Tibial nerve (tissue), 4 donors: ENCODE results near the gene RIC1. TPM values are rescaled to one million over a fixed set of nuclear protein-coding genes. Genes with fewer than 3 reads are reported as not detected.
A peak's percentile ranks its signal among the peaks of the same experiment; 100 is the strongest.
"Not testable (repeated sequence)": the region's sequence is repeated elsewhere in the genome, so short reads cannot be mapped to it uniquely, and the experiment has no call there.

ENCODE experiments used
- DNase-seq, 2 donors: peaks; one replicate each; pipeline ENCODE4 v3.0.0-alpha.2; 2019; ENCODE audit warnings: low spot score in 2 of 2
- H3K27ac ChIP-seq, 4 donors: fragments of 200-600 bp; sonication (generic) in 3 of 4; one replicate each; pipeline ENCODE4 v1.5.1; 2017 to 2019; ENCODE audit warnings: mild to moderate bottlenecking in 1 of 4
- H3K27me3 ChIP-seq, 2 donors: fragments of 200-600 bp; sonication (generic) in 1 of 2; one replicate each; pipeline versions ENCODE4 v1.5.1 to v1.6.0; 2017 to 2019
- H3K36me3 ChIP-seq, 3 donors: fragments of 200-600 bp; sonication (generic); one replicate each; pipeline ENCODE4 v1.5.1; 2018 to 2019
- H3K4me1 ChIP-seq, 4 donors: fragments of 200-600 bp; sonication (generic) in 3 of 4; one replicate each; pipeline ENCODE4 v1.5.1; 2017 to 2019
- H3K4me3 ChIP-seq, 4 donors: fragments of 200-600 bp; sonication (generic) in 3 of 4; one replicate each; pipeline ENCODE4 v1.5.1; 2017 to 2019; ENCODE audit warnings: mild to moderate bottlenecking in 1 of 4, moderate library complexity in 1 of 4
- H3K9me3 ChIP-seq, 4 donors: fragments of 200-600 bp; sonication (generic) in 3 of 4; one replicate each; pipeline ENCODE4 v1.5.1; 2017 to 2019
- EP300 ChIP-seq, 2 donors: sonication (generic); formaldehyde crosslinking; IDR thresholded peaks; one replicate each; pipeline ENCODE4 v1.6.1; 2017; ENCODE audit warnings: antibody characterized with exemption in 2 of 2, mild to moderate bottlenecking in 1 of 2
- POLR2A ChIP-seq, 2 donors: fragments of 450-650 bp; IDR thresholded peaks; one replicate each; pipeline ENCODE4 v1.6.1; 2017; ENCODE audit warnings: antibody characterized with exemption in 2 of 2, mild to moderate bottlenecking in 2 of 2, moderate library complexity in 2 of 2
- WGBS, 2 donors: methylation state at CpG; one replicate each; pipeline ENCODE4 v1.1.5; 2018; 5-methylcytosine and 5-hydroxymethylcytosine counted together
- total RNA-seq, 4 donors: library from RNA; depleted of rRNA; stranded (reverse); fragments of >200 nt; gene quantifications; one replicate each; pipeline ENCODE4 v1.1.0, GENCODE V29; 2016
- TF ChIP-seq, protein P1 (sequence below), 5 experiments: fragments of 200-600 bp in 3 of 5; fragments of 450-650 bp in 2 of 5; sonication (generic) in 3 of 5; IDR thresholded peaks; one replicate each; pipeline ENCODE4 v1.5.1; 2016 to 2019; ENCODE audit warnings: antibody characterized with exemption in 5 of 5, mild to moderate bottlenecking in 3 of 5, moderate library complexity in 2 of 5

Gene RIC1
- total RNA-seq, 4 donors from 2014 or later, result 41.0 to 45.9 (median 43.4) TPM

DNA sequence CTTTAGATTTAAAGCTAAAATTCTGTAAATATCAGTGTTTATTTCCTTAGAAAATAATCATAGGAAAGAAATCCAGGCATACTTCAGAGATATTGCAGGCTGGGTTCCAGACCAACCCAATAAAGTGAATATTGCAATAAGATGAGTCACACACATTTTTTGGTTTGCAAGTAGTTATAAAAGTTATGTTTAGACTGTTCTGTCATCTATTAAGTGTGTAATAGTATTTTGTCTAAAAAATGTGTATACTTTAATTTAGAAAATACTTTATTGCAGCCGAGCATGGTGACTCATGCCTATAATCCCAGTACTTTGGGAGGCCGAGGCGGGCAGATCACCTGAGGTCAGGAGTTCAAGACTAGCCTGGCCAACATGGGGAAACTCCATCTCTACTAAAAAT is 6.9 kb upstream of the RIC1 start:
- Histone ChIP-seq H3K9me3 (no peaks in the 10 kb centered on the region), H3K27me3 (no peaks in the 10 kb centered on the region), H3K36me3 (no peaks in the 10 kb centered on the region), H3K4me3 (no peak overlapping the region), H3K4me1 (peaks cover 0 to 52% (median 22%) of the 10 kb centered on the region in 4 donors), H3K27ac (peak overlapping the region in 2 of 4 donors; percentile 2 to 58)
- DNase-seq, result no peak
- 56 to 72% methylated on average over 3 of the region's 3 CpGs for WGBS, 2 donors
- peak in 1 of 2 donors; percentile 9 for TF ChIP-seq EP300 (IDR thresholded peaks at IDR 0.05)
- TF ChIP-seq, protein P1, sequence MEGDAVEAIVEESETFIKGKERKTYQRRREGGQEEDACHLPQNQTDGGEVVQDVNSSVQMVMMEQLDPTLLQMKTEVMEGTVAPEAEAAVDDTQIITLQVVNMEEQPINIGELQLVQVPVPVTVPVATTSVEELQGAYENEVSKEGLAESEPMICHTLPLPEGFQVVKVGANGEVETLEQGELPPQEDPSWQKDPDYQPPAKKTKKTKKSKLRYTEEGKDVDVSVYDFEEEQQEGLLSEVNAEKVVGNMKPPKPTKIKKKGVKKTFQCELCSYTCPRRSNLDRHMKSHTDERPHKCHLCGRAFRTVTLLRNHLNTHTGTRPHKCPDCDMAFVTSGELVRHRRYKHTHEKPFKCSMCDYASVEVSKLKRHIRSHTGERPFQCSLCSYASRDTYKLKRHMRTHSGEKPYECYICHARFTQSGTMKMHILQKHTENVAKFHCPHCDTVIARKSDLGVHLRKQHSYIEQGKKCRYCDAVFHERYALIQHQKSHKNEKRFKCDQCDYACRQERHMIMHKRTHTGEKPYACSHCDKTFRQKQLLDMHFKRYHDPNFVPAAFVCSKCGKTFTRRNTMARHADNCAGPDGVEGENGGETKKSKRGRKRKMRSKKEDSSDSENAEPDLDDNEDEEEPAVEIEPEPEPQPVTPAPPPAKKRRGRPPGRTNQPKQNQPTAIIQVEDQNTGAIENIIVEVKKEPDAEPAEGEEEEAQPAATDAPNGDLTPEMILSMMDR (IDR thresholded peaks at IDR 0.05), result no peak

DNA sequence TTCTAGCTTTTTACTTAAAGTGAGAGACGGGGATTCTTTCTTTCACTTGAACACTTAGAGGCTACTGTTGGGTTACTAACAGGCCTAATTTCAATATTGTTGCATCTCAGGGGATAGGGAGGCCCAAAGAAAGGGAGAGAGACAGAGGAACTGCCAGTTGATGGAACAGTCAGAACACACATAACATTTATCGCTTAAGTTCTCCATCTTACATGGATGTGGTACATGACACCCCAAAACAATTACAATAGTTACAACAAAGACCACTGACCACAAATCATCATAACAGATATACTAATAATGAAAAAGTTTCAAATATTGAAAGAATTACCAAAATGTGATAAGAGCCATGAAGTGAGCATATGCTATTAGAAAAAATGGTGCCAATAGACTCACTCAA is 4.3 kb upstream of the RIC1 start:
- Histone ChIP-seq H3K36me3 (no peaks in the 10 kb centered on the region), H3K4me1 (peaks cover 0 to 59% (median 31%) of the 10 kb centered on the region in 4 donors), H3K27me3 (no peaks in the 10 kb centered on the region), H3K4me3 (no peak overlapping the region), H3K27ac (peak overlapping the region in 2 of 4 donors; percentile 97), H3K9me3 (no peaks in the 10 kb centered on the region)
- no peak for DNase-seq
- 95 to 97% methylated on average over 2 of the region's 2 CpGs for WGBS, 2 donors
- TF ChIP-seq EP300 (IDR thresholded peaks at IDR 0.05), result no peak
- TF ChIP-seq, protein P1 (IDR thresholded peaks at IDR 0.05), result no peak
- no peak for TF ChIP-seq POLR2A (IDR thresholded peaks at IDR 0.05)

DNA sequence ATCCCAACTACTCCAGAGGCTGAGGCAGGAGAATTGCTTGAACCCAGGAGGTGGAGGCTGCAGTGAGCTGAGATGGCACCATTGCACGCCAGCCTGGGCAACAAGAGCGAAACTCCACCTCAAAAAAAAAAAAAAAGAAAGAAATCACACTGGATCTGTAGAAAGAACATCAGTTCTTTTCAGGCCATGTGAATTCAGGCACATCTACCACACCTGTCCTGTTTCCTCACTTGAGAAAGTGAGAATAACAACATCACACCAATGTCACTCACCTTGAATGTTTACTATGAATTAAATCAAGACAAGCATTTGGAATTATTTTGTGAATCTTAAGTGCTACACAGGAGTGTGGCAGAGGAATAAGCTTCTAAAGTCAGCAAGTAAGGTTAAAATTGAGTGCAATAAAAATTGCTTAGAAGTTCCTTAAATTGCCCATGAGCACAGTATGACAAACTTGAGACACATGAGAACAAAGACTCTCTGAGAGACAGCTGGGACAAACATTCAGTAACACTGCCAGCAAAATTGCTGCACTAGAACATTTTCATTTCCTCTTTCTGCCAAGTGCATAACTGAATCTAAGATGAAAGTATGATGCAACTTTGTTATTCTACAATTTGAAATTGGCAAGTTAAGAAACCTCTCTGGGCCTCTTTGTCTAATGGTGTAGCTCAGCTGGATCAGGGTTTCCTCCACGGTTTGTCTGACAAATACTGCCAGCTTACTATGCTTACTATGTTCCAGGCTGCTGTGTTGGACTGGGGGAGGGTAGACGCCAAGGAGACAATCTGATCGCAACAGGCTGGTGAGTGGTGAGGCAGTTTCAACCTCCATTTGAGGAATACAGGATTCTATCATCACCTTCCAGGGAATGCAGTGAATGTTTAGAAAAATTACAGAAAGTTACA is 1.9 kb upstream of the RIC1 start:
- peak in 1 of 2 donors; percentile 61 for DNase-seq
- TF ChIP-seq, protein P1 (IDR thresholded peaks at IDR 0.05), result no peak
- TF ChIP-seq EP300 (IDR thresholded peaks at IDR 0.05) (peak; percentile 76 to 93), POLR2A (IDR thresholded peaks at IDR 0.05) (peak; percentile 6 to 33)
- no peaks in the 10 kb centered on the region for H3K9me3 ChIP-seq
- H3K27me3 ChIP-seq, result no peaks in the 10 kb centered on the region
- no peaks in the 10 kb centered on the region for H3K36me3 ChIP-seq
- WGBS, 2 donors, result 40 to 43% methylated on average over 5 of the region's 5 CpGs
- peaks cover 0 to 65% (median 40%) of the 10 kb centered on the region in 4 donors for H3K4me1 ChIP-seq
- peak overlapping the region in 3 of 4 donors; percentile 78 to 94 (median 90) for H3K4me3 ChIP-seq
- H3K27ac ChIP-seq, result peak overlapping the region; percentile 91 to 97 (median 96)

DNA sequence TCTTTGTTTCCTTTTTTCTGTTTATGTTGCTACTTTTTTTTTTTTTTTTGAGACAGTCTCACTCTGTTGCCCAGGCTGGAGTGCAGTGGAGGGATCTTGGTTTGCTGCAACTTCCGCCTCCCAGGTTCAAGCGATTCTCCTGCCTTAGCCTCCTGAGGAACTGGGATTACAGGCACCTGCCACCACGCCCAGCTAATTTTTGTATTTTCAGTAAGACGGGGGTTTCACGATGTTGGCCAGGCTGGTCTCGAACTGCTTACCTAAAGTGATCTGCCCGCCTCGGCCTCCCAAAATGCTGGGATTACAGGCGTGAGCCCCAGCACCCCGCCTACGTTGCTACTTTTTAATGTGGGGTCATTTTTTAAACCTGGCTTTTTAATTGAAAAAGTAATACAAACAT is 1.2 kb upstream of the RIC1 start:
- H3K9me3 ChIP-seq, H3K36me3 ChIP-seq, DNase-seq, H3K27me3 ChIP-seq: not testable (repeated sequence)
- 56 to 59% methylated on average over 11 of the region's 11 CpGs for WGBS, 2 donors
- Histone ChIP-seq H3K4me3 (peak overlapping the region; percentile 75 to 94 (median 84)), H3K4me1 (peaks cover 0 to 64% (median 40%) of the 10 kb centered on the region in 4 donors), H3K27ac (peak overlapping the region; percentile 91 to 97 (median 96))

DNA sequence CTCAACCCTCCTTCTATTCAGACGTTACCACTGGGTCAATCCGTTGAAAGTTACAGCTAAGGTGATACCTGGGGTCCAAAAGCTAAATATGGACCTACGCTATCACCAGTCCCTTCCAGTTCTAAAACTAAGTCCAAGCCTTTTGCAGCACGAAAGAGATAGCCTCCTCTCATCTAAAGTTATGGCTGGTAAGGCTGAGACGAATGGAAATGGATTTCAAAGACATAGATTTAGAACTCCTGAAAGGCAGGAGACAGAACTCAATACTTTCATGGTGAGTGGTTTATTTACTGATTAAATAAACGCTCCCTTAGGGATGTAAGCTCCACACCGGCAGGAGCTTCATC is 751 bp upstream of the RIC1 start:
- DNase-seq, result no peak
- Histone ChIP-seq H3K9me3 (no peaks in the 10 kb centered on the region), H3K4me3 (peak overlapping the region; percentile 75 to 94 (median 84)), H3K27ac (peak overlapping the region; percentile 91 to 97 (median 96)), H3K27me3 (no peaks in the 10 kb centered on the region), H3K36me3 (no peaks in the 10 kb centered on the region), H3K4me1 (peaks cover 0 to 69% (median 42%) of the 10 kb centered on the region in 4 donors)
- WGBS, 2 donors, result 3 to 5% methylated on average over 7 of the region's 7 CpGs
- TF ChIP-seq, protein P1 (IDR thresholded peaks at IDR 0.05), result no peak
- no peak for TF ChIP-seq POLR2A (IDR thresholded peaks at IDR 0.05)
- no peak for TF ChIP-seq EP300 (IDR thresholded peaks at IDR 0.05)
